OCI-LY1 (cell line): ENCODE measurements around the gene ELFN1.

Experiments
- H2AFZ ChIP-seq: fragments of 200-600 bp; sonication (generic), shearing (Covaris generic); 2 replicates; pipeline ENCODE4 v1.6.0; 2014; ENCODE audit warnings: antibody characterized with exemption, mild to moderate bottlenecking, low read length
- H3F3A ChIP-seq: fragments of 200-600 bp; sonication (generic), shearing (Covaris generic); 2 replicates; pipeline ENCODE4 v1.6.0; 2014; ENCODE audit warnings: mild to moderate bottlenecking, antibody characterized with exemption, low read length, moderate library complexity; ENCODE audit not compliant: insufficient read depth
- H3K27ac ChIP-seq: fragments of 200-600 bp; sonication (generic); 2 replicates; pipeline ENCODE4 v1.5.1; 2014; ENCODE audit warnings: low read length, mixed run types, mild to moderate bottlenecking, low read depth; ENCODE audit not compliant: poor library complexity, severe bottlenecking
- H3K27me3 ChIP-seq: fragments of 200-600 bp; sonication (generic); 2 replicates; pipeline ENCODE4 v1.6.0; 2014; ENCODE audit warnings: antibody characterized with exemption, mild to moderate bottlenecking, low read length, moderate library complexity; ENCODE audit not compliant: insufficient read depth
- H3K36me3 ChIP-seq: fragments of 200-600 bp; sonication (generic); 2 replicates; pipeline ENCODE4 v1.6.1; 2014; ENCODE audit warnings: mild to moderate bottlenecking, antibody characterized with exemption, low read length, moderate library complexity, mixed read lengths; ENCODE audit not compliant: insufficient read depth
- H3K4me1 ChIP-seq: fragments of 200-600 bp; sonication (generic); 2 replicates; pipeline ENCODE4 v1.5.1; 2014; ENCODE audit warnings: mild to moderate bottlenecking, low read length, moderate library complexity; ENCODE audit not compliant: insufficient read depth, severe bottlenecking
- H3K4me2 ChIP-seq: fragments of 200-600 bp; sonication (generic), shearing (Covaris generic); 2 replicates; pipeline ENCODE4 v1.6.1; 2014; ENCODE audit warnings: low read length
- H3K4me3 ChIP-seq: fragments of 200-600 bp; sonication (generic); 2 replicates; pipeline ENCODE4 v1.5.1; 2014; ENCODE audit warnings: low read length, low read depth, mild to moderate bottlenecking, mixed read lengths; ENCODE audit not compliant: poor library complexity, severe bottlenecking
- H3K79me2 ChIP-seq: fragments of 200-600 bp; shearing (Covaris generic); 2 replicates; pipeline ENCODE4 v1.6.1; 2016; ENCODE audit warnings: mixed run types, low read length, mixed read lengths; ENCODE audit not compliant: insufficient read depth
- H3K9ac ChIP-seq: fragments of 200-600 bp; sonication (generic), shearing (Covaris generic); 2 replicates; pipeline ENCODE4 v1.6.1; 2014; ENCODE audit warnings: mild to moderate bottlenecking, low read length, mixed read lengths
- H3K9me2 ChIP-seq: fragments of 200-600 bp; sonication (generic), shearing (Covaris generic); 2 replicates; pipeline ENCODE4 v1.6.1; 2014; ENCODE audit warnings: low read depth, mild to moderate bottlenecking, low read length, mixed read lengths
- H3K9me3 ChIP-seq: fragments of 200-600 bp; shearing (Covaris generic); 2 replicates; pipeline ENCODE4 v1.6.1; 2014; ENCODE audit warnings: low read length, mixed read lengths
- H4K20me1 ChIP-seq: fragments of 200-600 bp; sonication (generic), shearing (Covaris generic); 2 replicates; pipeline ENCODE4 v1.6.0; 2016; ENCODE audit warnings: mild to moderate bottlenecking, low read length; ENCODE audit not compliant: insufficient read depth
- CTCF ChIP-seq: fragments of 200-600 bp; sonication (generic), shearing (Covaris generic); IDR thresholded peaks from 2 replicates; pipeline ENCODE4 v1.5.1; 2017; ENCODE audit warnings: mild to moderate bottlenecking, antibody characterized with exemption, low read length, moderate library complexity, mixed read lengths
- EZH2 ChIP-seq: fragments of 200-600 bp; sonication (generic), shearing (Covaris generic); IDR thresholded peaks from 2 replicates; pipeline ENCODE4 v1.8.0; 2017; ENCODE audit warnings: borderline replicate concordance, mixed run types, mild to moderate bottlenecking, antibody characterized with exemption, low read length, moderate library complexity, mixed read lengths

Gene ELFN1

GRCh38 chr7:1735262-1735661 is 65.2 kb downstream of the ELFN1 start:
- Histone ChIP-seq H3K9me2 (no peaks in the 10 kb centered on the region), H3K4me2 (no peak overlapping the region), H3K9me3 (no peaks in the 10 kb centered on the region), H3K36me3 (no peaks in the 10 kb centered on the region), H3K4me1 (no peaks in the 10 kb centered on the region), H3K27ac (no peak overlapping the region), H3F3A (no peaks in the 10 kb centered on the region), H3K9ac (no peak overlapping the region), H3K79me2 (no peaks in the 10 kb centered on the region), H3K27me3 (peaks cover 14% of the 10 kb centered on the region; the same call in 1 of the 2 replicates), H2AFZ (no peak overlapping the region), H4K20me1 (no peaks in the 10 kb centered on the region; the same call in 1 of the 2 replicates), H3K4me3 (no peak overlapping the region)
- TF ChIP-seq EZH2 = no peak
- no peak for TF ChIP-seq CTCF

GRCh38 chr7:1735806-1736483 is 65.9 kb downstream of the ELFN1 start:
- H3K9me2 ChIP-seq = no peaks in the 10 kb centered on the region
- no peaks in the 10 kb centered on the region for H3K36me3 ChIP-seq
- H3K27me3 ChIP-seq = peaks cover 11% of the 10 kb centered on the region; the same call in 1 of the 2 replicates
- no peaks in the 10 kb centered on the region for H3K4me1 ChIP-seq
- H3K4me2 ChIP-seq = no peak overlapping the region
- H3F3A ChIP-seq = no peaks in the 10 kb centered on the region
- H2AFZ ChIP-seq = no peak overlapping the region
- H4K20me1 ChIP-seq = no peaks in the 10 kb centered on the region; the same call in 1 of the 2 replicates
- no peaks in the 10 kb centered on the region for H3K9me3 ChIP-seq
- no peak overlapping the region for H3K27ac ChIP-seq
- H3K79me2 ChIP-seq = no peaks in the 10 kb centered on the region
- H3K9ac ChIP-seq = no peak overlapping the region
- no peak overlapping the region for H3K4me3 ChIP-seq
- no peak for TF ChIP-seq EZH2
- TF ChIP-seq CTCF = no peak

- Histone ChIP-seq H3K4me2 (no peak overlapping the region), H3K79me2 (no peaks in the 10 kb centered on the region), H3K9ac (no peak overlapping the region), H3K36me3 (no peaks in the 10 kb centered on the region), H2AFZ (no peak overlapping the region), H3F3A (no peaks in the 10 kb centered on the region), H3K27me3 (peaks cover 6% of the 10 kb centered on the region; the same call in 1 of the 2 replicates), H3K4me1 (no peaks in the 10 kb centered on the region), H3K9me3 (no peaks in the 10 kb centered on the region), H3K27ac (no peak overlapping the region), H3K4me3 (no peak overlapping the region), H4K20me1 (no peaks in the 10 kb centered on the region; the same call in 1 of the 2 replicates), H3K9me2 (no peaks in the 10 kb centered on the region)
- TF ChIP-seq CTCF (no peak), EZH2 (no peak)
Observed at GRCh38 chr7:1736484-1736817, 66.4 kb downstream of the ELFN1 start.
